Endothelial cell of coronary artery (primary cell): Measurements from ENCODE around the gene CBLL2. TPM values are rescaled to one million over a fixed set of nuclear protein-coding genes. Genes with fewer than 3 reads are reported as not detected.

Source experiments
- total RNA-seq: library from RNA; depleted of rRNA; stranded (reverse); fragments of >200 nt; gene quantifications from 2 replicates; pipeline ENCODE4 v1.2.3, GENCODE V29; 2014

The CBLL2 gene
- not detected in 2 replicates for total RNA-seq

GRCh38 chrX:22272613-22273012, at the start of gene CBLL2:
Gene CBLL2, plus strand, starts transcription at chrX:22272913. Its CDS starts 79 bp downstream, at chrX:22272992.

Other genes starting within 250 kb of the CBLL2 start
- gene PHEX, start 240.6 kb upstream of the CBLL2 start, total RNA-seq: 0.85 and 1.2 TPM in 2 replicates